Stimulated activated CD8-positive, alpha-beta memory T cell treated with anti-CD3 and anti-CD28 coated beads, Interleukin-15, amount 100 ng/mL, for 48 hours (primary cell): ENCODE measurements around the gene UPP2.

Experiments used
- DNase-seq, 2 donors: peaks; one replicate each; pipeline ENCODE4 v3.0.0-alpha.2; 2020; ENCODE audit warnings: low read depth in 2 of 2

UPP2 gene

DNA sequence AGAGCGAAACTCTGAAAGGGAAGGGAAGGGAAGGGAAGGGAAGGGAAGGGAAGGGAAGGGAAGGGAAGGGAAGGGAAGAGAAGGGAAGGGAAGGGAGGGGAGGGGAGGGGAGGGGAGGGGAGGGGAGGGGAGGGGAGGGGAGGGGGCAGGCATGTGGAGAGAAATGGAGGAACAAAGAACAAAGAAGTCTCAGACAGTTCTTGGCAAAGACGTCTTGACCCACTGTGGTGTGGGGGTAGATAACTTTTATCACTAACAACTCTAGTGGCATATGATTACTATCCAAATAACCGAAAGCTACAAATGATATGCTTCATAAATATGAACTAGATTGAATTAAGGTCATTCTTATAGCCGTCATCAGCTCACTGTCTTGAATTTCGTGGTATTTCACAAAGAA is 3.2 kb downstream of the UPP2 start:
- no peak for DNase-seq

DNA sequence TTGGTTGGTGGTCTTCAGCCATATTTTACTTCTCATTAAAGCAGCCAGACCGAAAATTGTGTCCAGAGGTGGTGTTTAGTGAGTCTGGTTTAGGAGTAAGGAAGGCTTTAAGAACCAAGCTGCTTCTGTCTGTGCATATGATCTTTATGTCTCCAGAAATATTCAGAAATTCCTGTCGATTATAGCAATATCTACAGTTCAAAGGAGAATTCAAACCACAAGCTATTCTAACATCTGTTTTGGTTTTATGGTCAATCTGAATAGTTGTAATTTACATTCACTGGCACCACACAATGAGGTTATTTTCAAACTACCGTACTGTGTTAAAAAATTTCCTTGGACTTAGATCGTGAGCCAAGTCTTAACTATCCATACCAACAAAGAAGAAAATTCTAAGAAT is 11.3 kb downstream of the UPP2 start:
- no peak for DNase-seq

DNA sequence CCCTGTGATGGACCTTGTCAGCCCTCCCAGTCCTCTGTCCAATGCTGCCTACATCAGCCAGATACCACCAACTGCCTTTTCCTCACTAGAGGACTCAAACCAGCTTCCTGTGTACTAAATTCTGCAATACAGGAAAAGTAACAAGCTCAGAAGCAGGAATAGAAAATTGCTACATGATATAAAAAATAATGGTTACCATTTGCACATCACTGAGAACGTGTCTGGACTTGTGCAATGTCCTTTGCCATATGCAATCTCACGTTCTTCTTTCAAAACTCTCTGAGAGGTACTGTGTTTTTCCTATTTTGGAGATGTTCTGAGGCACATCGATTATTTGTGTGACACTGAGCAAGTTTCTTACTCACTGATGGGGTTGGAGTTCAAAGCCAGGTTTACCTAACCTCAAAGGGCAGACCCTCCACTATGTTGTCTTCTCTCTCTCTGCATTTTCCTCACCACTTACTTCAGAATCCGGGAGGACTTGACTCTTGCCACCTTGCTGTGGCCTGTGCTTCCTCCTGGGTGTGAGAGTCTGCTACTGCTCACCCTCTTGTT is 12.1 kb downstream of the UPP2 start:
- no peak for DNase-seq

DNA sequence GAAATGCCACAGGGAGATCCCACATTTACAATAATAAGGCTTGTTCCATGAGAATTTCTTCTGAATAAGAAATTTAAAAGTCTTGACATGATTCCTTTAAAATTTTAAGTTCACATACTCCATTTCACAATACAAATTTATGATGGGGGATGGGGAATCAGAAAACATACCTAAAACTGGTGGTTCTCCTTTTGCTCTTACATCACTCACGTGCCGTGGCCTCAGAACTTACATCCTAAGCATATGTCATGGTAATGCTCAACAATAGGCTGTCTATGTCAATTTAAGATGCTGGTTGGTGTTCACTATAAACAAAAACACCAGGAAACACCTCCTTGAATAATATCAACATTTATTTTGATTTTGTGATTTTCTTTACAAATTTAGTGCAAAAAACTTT is 12.8 kb downstream of the UPP2 start:
- DNase-seq, result no peak

DNA sequence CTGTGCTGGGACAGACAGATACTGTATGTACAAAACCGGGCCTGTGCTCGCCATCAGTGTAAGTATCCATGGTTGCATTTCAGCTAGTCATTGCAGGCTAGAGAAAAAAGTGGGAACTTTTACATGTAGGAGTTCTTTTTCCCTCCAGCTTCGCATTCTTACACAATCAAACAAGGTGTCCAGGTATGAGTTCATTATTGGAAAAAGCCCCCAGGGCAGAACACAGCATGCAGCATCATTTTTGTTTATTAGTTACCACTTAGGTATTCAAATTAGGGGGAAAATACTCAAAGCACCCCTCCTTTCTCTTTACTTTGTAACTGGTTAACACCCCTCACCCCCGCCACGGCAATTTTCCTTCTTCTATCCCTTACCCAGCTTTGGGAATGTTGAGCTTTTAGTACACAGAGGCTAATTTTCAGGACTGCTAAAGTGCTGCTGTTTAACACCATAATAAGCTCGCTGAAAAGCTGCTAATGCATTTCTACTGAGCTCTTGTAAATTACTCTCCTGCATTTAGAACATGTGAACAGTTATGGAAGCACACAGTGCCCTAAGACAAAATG is 13.6 kb downstream of the UPP2 start:
- DNase-seq, result no peak

DNA sequence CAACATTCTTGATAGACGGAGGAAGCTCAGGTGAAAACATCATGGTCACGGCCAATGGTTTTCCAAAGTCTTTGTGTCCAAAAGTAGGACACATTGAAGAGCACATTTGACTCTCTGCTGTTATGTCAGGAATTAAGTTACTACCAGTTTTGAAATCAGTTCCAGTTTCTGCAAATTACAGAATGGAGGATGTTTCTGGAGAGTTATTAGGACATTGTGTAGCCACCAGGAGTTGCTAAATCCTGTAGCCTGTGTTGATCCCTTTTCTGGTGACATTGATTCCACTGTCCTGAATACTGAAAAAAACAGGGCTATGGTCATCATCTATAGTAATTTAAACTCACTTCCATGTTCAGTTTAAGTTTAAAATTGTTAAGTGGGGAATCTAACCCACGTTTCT is 15.3 kb downstream of the UPP2 start:
- DNase-seq, result no peak

DNA sequence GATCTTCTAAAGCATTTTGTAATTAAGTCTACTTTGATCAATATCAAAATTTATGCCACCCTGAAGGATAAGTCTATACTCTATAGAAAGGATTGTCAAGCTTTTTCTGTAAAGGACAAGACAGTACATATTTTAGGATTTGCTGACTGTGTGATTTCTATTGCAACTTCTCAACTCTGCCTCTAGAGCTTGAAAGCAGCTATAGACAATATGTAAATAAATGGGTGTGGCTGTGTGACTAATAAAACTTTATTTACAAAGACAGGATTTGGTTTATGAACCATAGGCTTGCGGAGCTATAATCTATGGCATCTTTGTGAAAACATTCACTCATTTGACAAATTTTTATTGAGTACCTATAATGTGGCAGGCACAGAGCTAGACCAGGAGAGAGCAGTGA is 18.4 kb downstream of the UPP2 start:
- no peak for DNase-seq

DNA sequence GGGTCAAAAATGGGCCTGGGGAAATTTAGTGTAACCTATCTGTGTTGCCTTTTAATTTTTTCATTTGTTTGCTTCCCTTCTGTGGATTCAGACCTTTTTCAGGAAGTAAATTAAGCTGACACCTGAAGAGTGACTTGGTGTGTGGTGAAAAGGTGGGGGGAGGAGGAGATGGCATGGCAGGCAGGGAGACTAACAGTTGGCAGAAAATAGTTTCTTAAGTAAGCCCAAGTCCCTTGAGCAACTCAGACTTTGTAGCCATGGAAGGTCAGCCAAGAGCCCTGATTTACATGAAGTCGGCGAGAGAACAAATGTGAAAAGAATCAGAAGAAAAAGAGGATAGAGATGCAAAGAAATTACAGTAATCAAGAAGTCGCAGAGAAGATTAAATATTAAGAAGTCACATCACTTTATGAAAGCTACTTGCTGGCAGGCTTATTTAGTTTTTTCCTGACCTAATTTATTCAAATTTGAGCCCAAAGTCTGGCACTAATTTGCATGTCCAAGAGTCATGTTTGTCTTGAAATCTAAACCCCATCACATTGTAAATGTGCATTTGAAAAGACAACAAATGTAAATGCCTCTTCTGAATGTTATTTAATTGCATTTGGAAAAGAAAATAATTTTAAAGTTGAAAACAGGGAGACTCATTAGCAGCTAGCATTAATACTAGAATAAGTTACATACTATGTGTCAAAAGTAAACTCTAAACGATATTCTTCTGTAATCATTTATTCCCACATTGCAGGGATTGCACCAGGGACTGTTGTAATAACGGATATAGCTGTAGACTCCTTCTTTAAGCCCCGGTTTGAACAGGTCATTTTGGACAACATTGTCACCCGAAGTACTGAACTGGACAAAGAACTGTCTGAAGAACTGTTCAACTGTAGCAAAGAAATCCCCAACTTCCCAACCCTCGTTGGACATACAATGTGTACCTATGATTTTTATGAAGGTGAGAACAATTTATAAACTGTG is 19.3 kb downstream of the UPP2 start:
- no peak for DNase-seq

DNA sequence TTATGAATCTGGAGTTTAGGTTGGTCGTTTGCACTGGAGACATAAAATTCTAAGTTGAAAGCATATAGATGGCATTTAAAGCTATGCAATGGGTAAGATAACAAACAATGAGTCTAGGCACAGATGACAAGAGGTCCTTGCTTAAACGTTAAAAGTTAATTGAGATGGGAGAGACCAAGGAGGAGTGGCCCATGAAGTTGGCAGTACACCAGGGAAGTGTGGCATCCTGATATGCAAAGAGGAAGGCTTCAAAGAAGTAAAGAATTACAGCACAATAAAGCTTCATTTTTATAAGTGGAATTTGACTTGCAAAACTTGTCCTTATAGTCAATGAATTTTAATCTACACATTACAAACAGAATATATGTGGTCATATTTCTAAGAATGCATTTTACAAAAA is 23.2 kb downstream of the UPP2 start:
- no peak for DNase-seq

DNA sequence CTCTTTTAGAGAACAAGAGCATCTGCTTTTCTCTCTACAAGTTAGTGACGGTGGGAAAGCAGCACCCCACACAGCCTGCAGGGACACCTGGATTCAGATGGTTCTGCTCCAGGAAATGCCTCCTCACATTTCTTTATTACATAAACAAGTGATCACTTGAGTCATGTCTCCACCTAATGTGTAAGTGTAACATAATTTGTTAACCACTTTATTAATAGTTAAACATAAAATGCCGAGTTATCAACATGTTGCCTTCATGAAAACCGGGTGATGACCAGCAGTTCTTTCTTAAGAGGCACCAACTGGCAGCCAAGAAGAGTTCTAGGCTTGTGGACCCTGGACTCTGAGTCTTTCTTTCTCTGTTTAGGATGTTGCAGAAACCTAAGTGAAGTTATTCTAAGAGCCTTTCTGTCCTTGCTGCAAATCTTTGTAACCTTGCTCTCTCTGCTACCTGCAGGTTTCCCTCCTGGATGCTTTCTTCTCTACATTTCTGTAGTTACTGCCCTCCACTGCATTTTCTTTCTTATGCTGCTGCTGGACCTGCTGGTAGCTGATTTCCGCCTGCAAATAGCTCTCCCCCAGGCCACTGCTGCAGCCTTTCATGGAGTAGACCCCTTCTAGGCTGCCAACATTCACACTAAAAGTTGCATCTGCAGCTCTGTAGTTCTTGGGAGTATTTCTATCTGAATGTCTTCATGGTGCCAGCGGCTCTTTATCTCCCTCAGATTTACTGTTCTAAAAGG is 24.3 kb downstream of the UPP2 start:
- DNase-seq, result no peak

DNA sequence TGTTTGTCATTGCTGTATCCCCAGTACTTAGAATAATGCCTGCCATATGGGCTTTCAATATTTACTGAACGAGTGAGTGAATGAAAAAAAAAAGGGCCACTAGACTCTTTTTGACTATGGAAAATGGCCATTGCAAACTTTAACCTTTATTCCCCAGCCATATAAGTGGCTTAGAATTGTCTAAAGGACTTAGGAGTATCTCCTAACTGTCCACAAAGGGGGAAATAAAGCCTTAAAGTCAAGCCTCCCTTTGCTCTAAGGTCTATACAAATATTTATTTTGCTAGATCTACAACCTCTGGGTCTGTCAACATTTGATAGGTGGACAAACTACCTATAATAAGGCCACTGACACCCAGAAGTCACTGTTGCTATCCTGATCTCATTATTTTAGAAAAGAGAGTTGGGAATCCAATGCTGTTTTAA is 25.7 kb downstream of the UPP2 start:
- no peak for DNase-seq

DNA sequence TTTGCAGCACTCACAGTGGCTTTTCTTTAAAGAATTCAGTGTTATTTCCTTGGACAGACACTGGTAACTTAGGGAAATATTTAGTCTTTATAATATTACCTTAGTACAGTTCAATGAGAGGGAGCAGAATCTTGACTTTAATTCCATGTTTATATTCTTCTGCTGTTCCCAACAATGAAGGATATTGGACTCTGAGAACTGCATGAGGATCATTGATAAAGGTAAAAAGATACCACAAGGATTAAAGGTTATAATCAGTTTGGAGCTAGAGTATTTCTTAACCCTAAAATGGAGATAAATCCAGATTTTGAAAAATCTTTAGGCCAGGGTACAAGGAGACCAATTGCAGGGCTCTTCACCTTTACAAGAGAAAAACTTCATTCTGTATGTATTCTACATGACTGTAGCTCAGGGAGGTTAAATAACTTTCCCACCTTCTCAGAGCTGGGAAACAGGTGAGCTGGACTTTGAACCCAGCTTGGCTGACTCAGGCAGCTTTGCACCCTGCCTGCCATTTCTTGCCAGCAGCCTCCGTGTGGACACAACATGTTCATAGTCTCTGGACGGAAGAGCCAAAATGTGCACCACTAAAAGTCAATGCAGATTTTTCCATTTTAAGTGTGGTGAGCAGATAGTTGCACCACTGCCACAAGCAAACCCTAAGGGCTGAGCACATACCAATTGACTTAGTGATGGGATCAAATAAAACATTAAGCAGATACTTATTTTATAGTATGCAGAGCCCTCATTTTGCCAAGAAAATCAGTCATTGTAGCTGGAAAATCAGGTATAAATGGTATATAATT is 26.7 kb downstream of the UPP2 start:
- no peak for DNase-seq

DNA sequence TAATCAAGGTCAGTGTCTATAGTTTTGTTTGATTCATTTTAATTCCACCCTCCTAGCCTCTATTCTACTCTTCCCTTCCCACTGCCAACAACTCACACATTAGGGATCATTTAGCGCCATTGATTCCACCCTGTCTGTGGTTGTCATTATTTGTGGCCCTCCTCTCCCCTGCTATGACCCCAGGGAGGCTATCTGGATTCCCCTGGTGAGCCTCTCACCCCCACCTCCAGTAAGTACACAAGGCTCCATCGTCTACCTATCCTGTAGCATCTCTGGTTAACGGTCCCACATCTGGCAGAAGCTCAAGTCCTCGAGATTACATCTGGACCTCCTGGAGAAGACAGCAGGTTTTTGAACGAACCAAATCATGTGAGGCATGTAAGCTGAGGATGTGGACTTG is 27.4 kb downstream of the UPP2 start:
- no peak for DNase-seq

DNA sequence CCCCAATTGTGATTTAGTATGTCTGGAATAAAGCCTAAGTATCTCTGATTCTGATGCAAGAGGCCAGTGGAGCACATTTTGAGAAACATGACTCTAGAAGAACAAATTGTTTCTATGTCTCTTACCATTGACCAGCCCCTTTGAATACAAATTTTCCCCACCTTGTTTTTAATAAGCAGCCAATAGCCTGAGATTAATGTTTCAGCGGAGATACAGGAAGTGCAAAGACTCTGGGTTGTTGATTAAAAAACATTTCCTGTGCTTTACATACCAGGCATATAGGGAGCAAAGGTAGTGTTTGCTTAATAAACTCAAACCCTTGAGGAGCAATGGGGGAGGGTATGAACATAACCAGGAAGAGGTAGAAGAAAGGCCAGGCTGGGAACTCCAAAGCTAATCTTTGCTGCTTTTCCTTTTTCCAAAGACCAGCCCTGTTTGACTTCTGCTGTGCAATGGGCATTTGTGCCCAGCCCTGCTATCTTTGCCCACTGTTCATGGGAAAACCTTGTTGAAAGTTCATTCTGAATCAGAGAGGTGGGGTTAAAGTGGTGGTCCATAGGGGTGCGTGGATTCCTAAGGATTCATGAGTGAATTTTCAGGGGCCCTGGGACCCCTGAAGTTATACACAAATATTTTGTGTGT is 29.3 kb downstream of the UPP2 start:
- no peak for DNase-seq

DNA sequence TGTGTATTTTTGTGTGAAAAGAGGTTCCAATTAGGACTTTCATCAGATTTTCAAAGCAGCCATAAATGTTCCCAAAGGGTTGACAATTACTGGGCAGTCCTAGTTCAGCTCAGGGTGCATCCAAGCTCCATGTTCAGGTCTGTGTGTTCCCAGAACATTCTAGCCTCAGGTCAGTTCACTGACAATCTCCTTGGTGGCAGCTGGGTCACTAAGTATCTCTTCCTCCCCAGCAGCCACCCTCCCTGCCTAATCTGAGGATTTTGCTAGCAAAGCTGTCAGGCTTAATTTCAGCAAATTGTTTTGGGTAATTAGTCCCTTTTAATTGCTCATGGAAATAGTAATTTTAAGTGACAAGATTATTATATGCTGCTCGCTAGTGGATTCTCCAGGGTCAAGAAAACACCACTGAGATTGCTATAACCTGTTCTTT is 29.8 kb downstream of the UPP2 start:
- DNase-seq, result no peak

DNA sequence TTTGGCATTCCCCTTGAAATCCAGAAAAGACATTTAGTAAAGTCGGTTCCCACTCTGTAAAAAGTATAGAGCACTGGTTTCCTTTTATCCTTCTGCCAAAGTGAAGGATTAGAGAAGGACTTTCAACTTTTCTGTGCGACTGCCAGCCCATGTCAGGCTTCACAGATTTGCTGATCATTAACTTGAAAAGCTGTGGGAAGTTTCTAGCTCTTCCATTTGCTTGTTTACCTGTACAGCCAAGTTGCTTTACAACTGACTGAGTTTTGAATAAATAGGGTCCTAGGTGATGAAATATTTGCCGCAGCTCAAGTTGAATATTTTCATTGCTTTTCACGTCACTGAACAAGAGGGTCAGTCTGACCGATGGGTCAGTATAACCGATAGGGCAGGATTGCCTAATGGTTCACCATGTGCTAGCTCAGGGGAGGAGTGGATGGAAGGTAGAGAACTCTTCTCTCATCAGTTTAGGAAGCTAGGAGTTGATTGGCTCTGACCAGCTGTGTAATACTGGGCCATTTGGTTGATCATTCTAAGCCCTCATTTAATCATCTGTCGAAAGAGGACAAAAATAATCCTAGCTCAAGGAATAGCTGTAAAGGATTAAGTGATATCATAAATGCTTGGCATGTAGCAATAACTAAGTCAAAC is 30.4 kb downstream of the UPP2 start:
- DNase-seq, result no peak

DNA sequence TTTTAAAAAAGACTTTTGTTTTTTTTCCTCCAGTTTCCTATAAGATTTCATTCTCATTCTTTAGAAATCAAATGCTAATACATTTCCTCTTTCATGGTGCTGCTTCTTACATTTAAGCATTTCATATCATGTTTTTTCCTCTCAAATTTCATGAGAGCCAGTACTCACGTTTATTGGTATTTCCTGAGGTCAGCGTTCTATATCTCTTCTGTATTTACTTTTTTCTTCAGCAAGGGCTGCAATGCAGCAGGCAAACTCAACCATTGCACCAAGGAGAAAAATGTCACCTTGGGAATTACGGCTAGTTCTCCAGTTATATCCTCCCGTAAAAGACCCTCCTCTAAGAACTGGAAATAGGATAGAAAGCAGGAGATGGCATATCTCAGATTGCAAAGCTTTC is 32.4 kb downstream of the UPP2 start:
- no peak for DNase-seq

DNA sequence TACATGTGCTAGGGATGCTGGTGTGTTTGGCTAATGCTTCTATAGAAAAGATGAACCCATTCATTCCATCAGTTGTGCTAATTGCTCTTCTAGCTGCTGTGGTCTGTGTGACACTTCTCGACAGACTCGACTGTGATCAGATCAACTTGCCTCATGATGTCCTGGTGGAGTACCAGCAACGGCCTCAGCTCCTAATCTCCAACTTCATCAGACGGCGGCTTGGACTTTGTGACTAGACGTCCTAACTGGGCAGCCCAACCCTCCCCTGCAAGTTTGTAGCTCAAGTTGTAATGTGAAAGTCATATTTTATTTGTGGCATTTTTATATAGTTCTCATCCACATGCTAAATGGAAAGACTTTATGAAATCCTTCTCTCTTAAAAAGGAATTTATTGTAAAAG is 33.0 kb downstream of the UPP2 start:
- no peak for DNase-seq

DNA sequence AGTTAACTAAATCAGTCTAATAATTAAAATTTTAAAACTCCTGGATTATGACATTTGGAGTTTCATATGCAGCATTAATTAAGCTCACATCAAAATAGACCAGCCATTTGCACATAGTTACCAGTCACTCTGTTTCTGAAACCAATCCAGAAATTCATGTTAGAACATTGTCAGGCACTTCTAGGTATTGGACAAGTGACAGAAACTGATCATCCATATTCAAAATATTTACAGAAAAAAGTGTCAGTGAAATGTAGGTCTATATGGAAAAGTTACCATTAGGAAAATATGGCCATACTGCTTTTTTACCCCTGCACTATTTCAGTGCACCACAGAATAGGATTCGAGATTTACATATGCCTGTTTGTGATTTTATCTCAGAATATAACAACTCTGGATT is 33.4 kb downstream of the UPP2 start:
- DNase-seq, result no peak

DNA sequence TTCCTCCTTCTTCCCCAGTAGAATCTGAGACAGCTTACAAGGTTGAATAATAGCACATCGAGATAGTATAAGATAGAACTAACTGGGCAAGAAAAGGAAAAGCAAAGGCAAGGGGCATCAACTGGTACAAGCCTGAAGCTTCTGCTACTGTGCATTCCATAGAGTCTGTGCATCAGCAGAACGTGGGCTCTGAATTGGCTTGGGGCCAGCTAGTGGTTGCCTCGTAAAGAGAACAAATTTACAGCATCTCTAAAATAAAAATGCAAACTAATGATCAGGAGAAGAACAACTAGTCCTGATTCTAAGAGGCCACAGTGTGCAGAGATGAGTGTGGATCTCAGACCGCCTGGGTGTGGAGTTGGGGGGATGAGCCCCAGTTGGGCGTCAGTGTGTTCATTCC is 36.6 kb downstream of the UPP2 start:
- DNase-seq, result no peak

DNA sequence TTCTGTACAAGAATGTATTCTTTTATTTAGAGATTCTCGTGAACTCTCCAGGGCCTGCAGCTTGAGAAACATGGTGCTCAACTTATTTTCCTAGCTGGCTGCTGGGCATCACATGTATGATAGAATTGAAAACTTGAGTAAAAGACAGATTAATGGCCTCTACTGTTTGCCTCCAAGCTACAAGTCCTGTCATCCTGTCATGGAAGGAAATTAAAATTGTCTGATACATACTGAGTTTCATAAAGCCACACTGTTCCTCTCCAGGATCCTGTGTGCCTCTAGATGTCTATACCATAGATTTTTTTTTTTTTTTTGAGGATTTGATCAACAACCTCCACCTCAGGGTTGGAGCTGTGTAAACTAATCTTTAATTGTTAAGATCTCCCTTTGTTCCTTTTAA is 38.5 kb downstream of the UPP2 start:
- DNase-seq, result no peak
